ENCODE results near the gene AFDN.

GRCh38 chr6:167888098-167888497, 61.4 kb downstream of the AFDN start:
- TF ChIP-seq EGR1 (IDR thresholded peaks at IDR 0.05; ENCODE audit: borderline replicate concordance, low read depth, low read length) (no peak), GTF2F1 (IDR thresholded peaks at IDR 0.05; ENCODE audit: borderline replicate concordance, low read depth, low read length) (no peak), POLR2AphosphoS5 (IDR thresholded peaks at IDR 0.05; ENCODE audit: low read depth, low read length) (no peak), EZH2 (IDR thresholded peaks at IDR 0.05; ENCODE audit: low read depth, low read length, severe bottlenecking) (no peak), CTCF (IDR thresholded peaks at IDR 0.05; ENCODE audit: control extremely low read depth in 1 of 3, insufficient read depth in 1 of 3, low read depth in 1 of 3, low read length in 3 of 3) (no peak), EP300 (IDR thresholded peaks at IDR 0.05; ENCODE audit: borderline replicate concordance in 1 of 2, low read depth in 2 of 2, low read length in 2 of 2) (no peak), POLR2A (IDR thresholded peaks at IDR 0.05; ENCODE audit: control extremely low read depth in 1 of 2, low read depth in 2 of 2, low read length in 2 of 2) (no peak)
- TF ChIP-seq, protein P1, sequence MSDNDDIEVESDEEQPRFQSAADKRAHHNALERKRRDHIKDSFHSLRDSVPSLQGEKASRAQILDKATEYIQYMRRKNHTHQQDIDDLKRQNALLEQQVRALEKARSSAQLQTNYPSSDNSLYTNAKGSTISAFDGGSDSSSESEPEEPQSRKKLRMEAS (IDR thresholded peaks at IDR 0.05): no peak

Measured in H1 (cell line).